Neural progenitor cell (in vitro differentiated cells): ENCODE measurements around the gene SLC2A10. TPM values are rescaled to one million over a fixed set of nuclear protein-coding genes. Genes with fewer than 3 reads are reported as not detected.

Experiments
- DNase-seq: peaks from one replicate; pipeline ENCODE4 v3.0.0-alpha.2; 2016; ENCODE audit warnings: low spot score
- H2AFZ ChIP-seq: fragments of 200-600 bp; sonication (generic); replicated peaks from 2 replicates; pipeline ENCODE4 v1.6.1; 2016; ENCODE audit warnings: antibody characterized with exemption
- H3F3A ChIP-seq: fragments of 200-600 bp; sonication (generic); 2 replicates; pipeline ENCODE4 v1.6.1; 2016; ENCODE audit warnings: antibody characterized with exemption, low read depth
- H3K27ac ChIP-seq: fragments of 200-600 bp; sonication (generic); 2 replicates; pipeline ENCODE4 v1.5.1; 2016; ENCODE audit warnings: mild to moderate bottlenecking
- H3K27me3 ChIP-seq: fragments of 200-600 bp; sonication (generic); 2 replicates; pipeline ENCODE4 v1.6.1; 2016; ENCODE audit warnings: mild to moderate bottlenecking, moderate library complexity
- H3K36me3 ChIP-seq: fragments of 200-600 bp; sonication (generic); 2 replicates; pipeline ENCODE4 v1.5.1; 2016
- H3K4me1 ChIP-seq: fragments of 200-600 bp; sonication (generic); 2 replicates; pipeline ENCODE4 v1.6.1; 2016; ENCODE audit warnings: mixed run types
- H3K4me2 ChIP-seq: fragments of 200-600 bp; sonication (generic); 2 replicates; pipeline ENCODE4 v1.6.1; 2016
- H3K4me3 ChIP-seq: fragments of 200-600 bp; sonication (generic); 2 replicates; pipeline ENCODE4 v1.5.1; 2016
- H3K79me2 ChIP-seq: fragments of 200-600 bp; sonication (generic); 2 replicates; pipeline ENCODE4 v1.6.1; 2016; ENCODE audit warnings: low read depth
- H3K9ac ChIP-seq: fragments of 200-600 bp; sonication (generic); 2 replicates; pipeline ENCODE4 v1.6.1; 2016
- H3K9me3 ChIP-seq: fragments of 200-600 bp; sonication (generic); 2 replicates; pipeline ENCODE4 v1.5.1; 2016; ENCODE audit warnings: low read depth
- H4K20me1 ChIP-seq: fragments of 200-600 bp; sonication (generic); 2 replicates; pipeline ENCODE4 v1.6.1; 2016; ENCODE audit warnings: low read depth
- H3K27ac Mint-ChIP-seq: 3 replicates; pipeline ENCODE4 v1.8.0; 2021; ENCODE audit warnings: mixed read lengths
- H3K27me3 Mint-ChIP-seq: 2 replicates; pipeline ENCODE4 v1.8.0; 2022; ENCODE audit warnings: low read depth, mild to moderate bottlenecking, inconsistent platforms, moderate library complexity, mixed read lengths; ENCODE audit not compliant: insufficient read depth
- H3K36me3 Mint-ChIP-seq: 3 replicates; pipeline ENCODE4 v1.8.0; 2021; ENCODE audit warnings: mixed read lengths
- H3K4me1 Mint-ChIP-seq: 3 replicates; pipeline ENCODE4 v1.8.0; 2021; ENCODE audit warnings: mixed read lengths
- H3K4me3 Mint-ChIP-seq: 3 replicates; pipeline ENCODE4 v1.8.0; 2021; ENCODE audit warnings: mild to moderate bottlenecking, moderate library complexity, mixed read lengths
- H3K9me3 Mint-ChIP-seq: 3 replicates; pipeline ENCODE4 v1.8.0; 2020; ENCODE audit warnings: mixed read lengths
- CTCF ChIP-seq: fragments of 200-600 bp; sonication (generic); IDR thresholded peaks from 2 replicates; pipeline ENCODE4 v1.5.1; 2017; ENCODE audit warnings: antibody characterized with exemption, mild to moderate bottlenecking
- EZH2 ChIP-seq: fragments of 200-600 bp; sonication (generic); IDR thresholded peaks from 2 replicates; pipeline ENCODE4 v1.6.1; 2017; ENCODE audit warnings: antibody characterized with exemption, mild to moderate bottlenecking, moderate library complexity
- EZH2phosphoT487 ChIP-seq: fragments of 200-600 bp; sonication (generic); IDR thresholded peaks from 2 replicates; pipeline ENCODE4 v1.6.1; 2017; ENCODE audit warnings: antibody characterized with exemption
- total RNA-seq: library from RNA; depleted of rRNA; stranded (reverse); fragments of >200 nt; gene quantifications from 2 replicates; pipeline ENCODE4 v1.2.3, GENCODE V29; 2015; ENCODE audit warnings: low replicate concordance

Gene SLC2A10
- total RNA-seq, 1 donor from 2014 or later = 9.6 TPM

GRCh38 chr20:46701556-46701955, 7.9 kb upstream of the SLC2A10 start:
- H3K9ac ChIP-seq = no peak overlapping the region
- H3K27ac Mint-ChIP-seq = no peak overlapping the region
- no peak overlapping the region for H2AFZ ChIP-seq
- peaks cover 5% of the 10 kb centered on the region for H3K9me3 ChIP-seq
- TF ChIP-seq CTCF (no peak), EZH2phosphoT487 (no peak), EZH2 (no peak)
- H4K20me1 ChIP-seq = no peaks in the 10 kb centered on the region
- no peak overlapping the region for H3K27ac ChIP-seq
- H3K4me3 ChIP-seq = no peak overlapping the region
- H3F3A ChIP-seq = peaks cover 25% of the 10 kb centered on the region
- peaks cover 53% of the 10 kb centered on the region for H3K4me1 Mint-ChIP-seq
- no peak overlapping the region for H3K4me3 Mint-ChIP-seq
- no peak overlapping the region for H3K4me2 ChIP-seq
- no peaks in the 10 kb centered on the region for H3K27me3 ChIP-seq
- H3K4me1 ChIP-seq = peaks cover 8% of the 10 kb centered on the region
- H3K27me3 Mint-ChIP-seq = peaks cover 9% of the 10 kb centered on the region
- H3K79me2 ChIP-seq = no peaks in the 10 kb centered on the region
- H3K36me3 Mint-ChIP-seq = peaks cover 8% of the 10 kb centered on the region
- DNase-seq = no peak
- H3K9me3 Mint-ChIP-seq = peaks cover 15% of the 10 kb centered on the region
- H3K36me3 ChIP-seq = no peaks in the 10 kb centered on the region

GRCh38 chr20:46701986-46702385, 7.5 kb upstream of the SLC2A10 start:
- H3K9me3 Mint-ChIP-seq = peaks cover 16% of the 10 kb centered on the region
- H3K4me2 ChIP-seq = no peak overlapping the region
- H3K27me3 Mint-ChIP-seq = peaks cover 9% of the 10 kb centered on the region

GRCh38 chr20:46702447-46703203, 6.8 kb upstream of the SLC2A10 start:
- peaks cover 42% of the 10 kb centered on the region for H3K4me1 Mint-ChIP-seq
- Histone ChIP-seq H2AFZ (no peak overlapping the region), H3K27me3 (no peaks in the 10 kb centered on the region)

More at GRCh38 chr20:46701986-46702385, 7.5 kb upstream of the SLC2A10 start:
- H3K27me3 ChIP-seq = no peaks in the 10 kb centered on the region
- H3K27ac ChIP-seq = no peak overlapping the region
- Mint-ChIP-seq H3K4me1 (peaks cover 48% of the 10 kb centered on the region), H3K27ac (no peak overlapping the region), H3K4me3 (no peak overlapping the region), H3K36me3 (peaks cover 8% of the 10 kb centered on the region)
- peaks cover 25% of the 10 kb centered on the region for H3F3A ChIP-seq
- H3K9ac ChIP-seq = no peak overlapping the region
- H3K4me1 ChIP-seq = peaks cover 8% of the 10 kb centered on the region
- H3K79me2 ChIP-seq = no peaks in the 10 kb centered on the region
- H4K20me1 ChIP-seq = no peaks in the 10 kb centered on the region
- TF ChIP-seq EZH2phosphoT487 = no peak
- TF ChIP-seq CTCF = no peak
- no peak for TF ChIP-seq EZH2
- H3K9me3 ChIP-seq = peaks cover 5% of the 10 kb centered on the region
- no peak overlapping the region for H3K4me3 ChIP-seq
- H2AFZ ChIP-seq = no peak overlapping the region
- H3K36me3 ChIP-seq = no peaks in the 10 kb centered on the region
- no peak for DNase-seq

More at GRCh38 chr20:46702447-46703203, 6.8 kb upstream of the SLC2A10 start:
- Histone ChIP-seq H3K4me3 (no peak overlapping the region), H3K79me2 (no peaks in the 10 kb centered on the region), H3K36me3 (no peaks in the 10 kb centered on the region), H3K4me2 (no peak overlapping the region), H3K9ac (no peak overlapping the region), H3F3A (peaks cover 25% of the 10 kb centered on the region), H4K20me1 (no peaks in the 10 kb centered on the region), H3K9me3 (peaks cover 5% of the 10 kb centered on the region), H3K27ac (no peak overlapping the region), H3K4me1 (peaks cover 8% of the 10 kb centered on the region)
- Mint-ChIP-seq H3K36me3 (peaks cover 8% of the 10 kb centered on the region), H3K27ac (peak overlapping the region; percentile 70), H3K9me3 (peaks cover 18% of the 10 kb centered on the region), H3K4me3 (no peak overlapping the region), H3K27me3 (peaks cover 9% of the 10 kb centered on the region)
- DNase-seq = no peak
- TF ChIP-seq CTCF = no peak
- TF ChIP-seq EZH2phosphoT487 = no peak
- TF ChIP-seq EZH2 = no peak
